ENCODE measurements around the gene CIDEB.

Gene CIDEB

DNA sequence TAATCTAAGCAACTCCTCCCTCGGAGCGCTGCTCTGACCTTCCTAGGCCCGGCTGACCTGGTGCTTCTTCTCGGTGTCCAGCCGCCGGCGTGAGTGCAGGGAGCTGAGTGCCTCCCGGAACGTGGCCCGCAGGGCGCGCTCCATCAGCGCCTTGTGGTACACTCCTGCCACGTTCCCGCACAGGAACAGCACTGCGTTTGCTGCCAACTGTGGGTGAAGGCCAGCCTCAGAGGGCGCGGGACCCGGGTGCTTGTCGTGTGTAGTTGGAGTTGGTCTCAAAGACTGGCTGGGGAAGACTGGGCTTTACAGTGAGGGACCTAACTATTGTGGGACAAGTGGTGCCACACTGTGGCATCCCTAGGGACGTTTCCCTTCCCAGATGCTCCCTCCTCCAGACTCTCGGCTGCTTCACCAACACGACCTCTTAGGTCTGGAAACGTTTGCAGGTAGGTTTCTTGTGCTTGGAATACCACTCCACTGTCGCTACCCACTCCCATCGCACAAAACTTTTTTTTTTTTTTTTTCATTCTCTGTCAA is 24.0 kb upstream of the CIDEB start:
- no peak overlapping the region for H2BK12ac ChIP-seq (ENCODE audit: low read length in 2 of 2)
- H2AK5ac ChIP-seq (ENCODE audit: low read length, severe bottlenecking) = no peak overlapping the region
- H3K4me2 ChIP-seq (ENCODE audit: low read length, poor library complexity, severe bottlenecking) = no peak overlapping the region
- no peaks in the 10 kb centered on the region for H3K79me1 ChIP-seq (replicated peaks; ENCODE audit: low read length, poor library complexity, severe bottlenecking)
- no peak overlapping the region for H2AFZ ChIP-seq (ENCODE audit: low read depth, low read length)
- H3K36me3 ChIP-seq (ENCODE audit: control insufficient read depth in 1 of 2, insufficient read depth in 2 of 2, low read depth in 1 of 2, low read length in 2 of 2) = peaks cover 0 to 3% of the 10 kb centered on the region in 2 experiments
- no peak overlapping the region for H3K4me3 ChIP-seq (ENCODE audit: insufficient read depth in 1 of 2, low read depth in 1 of 2, low read length in 2 of 2)
- H3K18ac ChIP-seq (ENCODE audit: low read depth in 1 of 2, low read length in 2 of 2) = no peak overlapping the region
- no peaks in the 10 kb centered on the region for H3K9me3 ChIP-seq (ENCODE audit: control insufficient read depth, low read length)
- H2BK5ac ChIP-seq (ENCODE audit: low read depth, low read length, poor library complexity, severe bottlenecking) = no peak overlapping the region
- H2BK15ac ChIP-seq (ENCODE audit: low read depth, poor library complexity, severe bottlenecking) = no peak overlapping the region
- H4K91ac ChIP-seq (ENCODE audit: low read length) = no peak overlapping the region
- H3K23ac ChIP-seq (ENCODE audit: low read length in 2 of 2) = no peak overlapping the region
- H3K4me1 ChIP-seq (ENCODE audit: control insufficient read depth, insufficient read depth, low read depth, low read length) = peaks cover 31% of the 10 kb centered on the region
- peak overlapping the region in 1 of 2 experiments; percentile 1 for H3K4ac ChIP-seq (ENCODE audit: low read depth in 1 of 2, low read length in 2 of 2)
- peaks cover 13 to 28% of the 10 kb centered on the region in 2 experiments for H3K27me3 ChIP-seq (ENCODE audit: control insufficient read depth in 1 of 2, insufficient read depth in 1 of 2, low read length in 2 of 2)
- DNase-seq = no peak
- WGBS = 73% methylated on average over 26 of the region's 26 CpGs
- no peak overlapping the region for H3K9ac ChIP-seq (ENCODE audit: low read length)
- no peak overlapping the region for H3K14ac ChIP-seq (ENCODE audit: low read length in 2 of 2)
- no peak overlapping the region for H3K27ac ChIP-seq (ENCODE audit: low read length, poor library complexity, severe bottlenecking)
- H2BK120ac ChIP-seq (ENCODE audit: low read depth, low read length) = no peak overlapping the region
- no peak overlapping the region for H4K8ac ChIP-seq (ENCODE audit: low read length)

DNA sequence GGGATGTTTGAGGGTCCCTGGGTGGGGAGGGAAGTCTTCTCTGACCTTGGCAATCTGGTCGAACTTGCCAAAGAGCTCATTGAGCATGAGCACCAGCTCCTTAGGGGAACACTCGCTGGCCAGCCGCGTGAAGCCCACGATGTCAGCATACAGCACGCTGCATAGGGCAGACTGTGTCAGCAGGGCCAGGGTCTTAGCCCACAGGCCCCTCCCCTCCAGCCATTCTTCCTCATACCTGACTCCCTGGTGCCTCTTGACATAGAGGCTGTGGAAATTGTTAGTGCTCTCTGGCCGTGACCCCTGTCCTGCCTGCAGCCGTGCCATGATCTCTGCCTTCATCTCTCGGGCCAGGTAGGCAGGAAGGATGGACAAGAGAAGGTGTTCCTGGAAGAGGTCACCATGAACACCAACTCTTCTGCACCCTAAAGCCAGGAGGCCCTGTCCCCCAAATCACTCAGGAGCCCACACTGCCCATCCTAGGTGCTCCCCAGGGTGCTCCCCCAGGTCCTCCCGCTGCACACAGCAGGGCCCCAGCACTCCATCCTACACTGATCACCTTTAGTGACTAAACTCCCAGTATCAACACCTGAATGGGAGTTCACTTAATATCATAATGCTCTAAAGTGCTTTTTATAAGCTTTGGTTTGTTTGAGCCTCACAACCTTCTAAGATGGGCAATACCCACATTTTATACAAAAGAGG is 23.3 kb upstream of the CIDEB start:
- no peaks in the 10 kb centered on the region for H3K9me3 ChIP-seq (ENCODE audit: control insufficient read depth, low read length)
- H2BK120ac ChIP-seq (ENCODE audit: low read depth, low read length) = no peak overlapping the region
- peak overlapping the region; percentile 6 for H4K91ac ChIP-seq (ENCODE audit: low read length)
- H2AFZ ChIP-seq (ENCODE audit: low read depth, low read length) = no peak overlapping the region
- no peak overlapping the region for H3K4ac ChIP-seq (ENCODE audit: low read depth in 1 of 2, low read length in 2 of 2)
- H4K8ac ChIP-seq (ENCODE audit: low read length) = no peak overlapping the region
- 92% methylated on average over 10 of the region's 10 CpGs for WGBS
- no peak overlapping the region for H2BK5ac ChIP-seq (ENCODE audit: low read depth, low read length, poor library complexity, severe bottlenecking)
- no peak for DNase-seq
- no peak overlapping the region for H3K27ac ChIP-seq (ENCODE audit: low read length, poor library complexity, severe bottlenecking)
- no peak overlapping the region for H2AK5ac ChIP-seq (ENCODE audit: low read length, severe bottlenecking)
- H2BK15ac ChIP-seq (ENCODE audit: low read depth, poor library complexity, severe bottlenecking) = no peak overlapping the region
- H2BK12ac ChIP-seq (ENCODE audit: low read length in 2 of 2) = no peak overlapping the region
- H3K4me1 ChIP-seq (ENCODE audit: control insufficient read depth, insufficient read depth, low read depth, low read length) = peaks cover 31% of the 10 kb centered on the region
- H3K14ac ChIP-seq (ENCODE audit: low read length in 2 of 2) = no peak overlapping the region
- peaks cover 11 to 29% of the 10 kb centered on the region in 2 experiments for H3K27me3 ChIP-seq (ENCODE audit: control insufficient read depth in 1 of 2, insufficient read depth in 1 of 2, low read length in 2 of 2)
- H3K23ac ChIP-seq (ENCODE audit: low read length in 2 of 2) = no peak overlapping the region
- no peak overlapping the region for H3K4me2 ChIP-seq (ENCODE audit: low read length, poor library complexity, severe bottlenecking)
- no peak overlapping the region for H3K9ac ChIP-seq (ENCODE audit: low read length)
- H3K36me3 ChIP-seq (ENCODE audit: control insufficient read depth in 1 of 2, insufficient read depth in 2 of 2, low read depth in 1 of 2, low read length in 2 of 2) = no peaks in the 10 kb centered on the region
- H3K18ac ChIP-seq (ENCODE audit: low read depth in 1 of 2, low read length in 2 of 2) = no peak overlapping the region
- H3K4me3 ChIP-seq (ENCODE audit: insufficient read depth in 1 of 2, low read depth in 1 of 2, low read length in 2 of 2) = no peak overlapping the region
- no peaks in the 10 kb centered on the region for H3K79me1 ChIP-seq (replicated peaks; ENCODE audit: low read length, poor library complexity, severe bottlenecking)

DNA sequence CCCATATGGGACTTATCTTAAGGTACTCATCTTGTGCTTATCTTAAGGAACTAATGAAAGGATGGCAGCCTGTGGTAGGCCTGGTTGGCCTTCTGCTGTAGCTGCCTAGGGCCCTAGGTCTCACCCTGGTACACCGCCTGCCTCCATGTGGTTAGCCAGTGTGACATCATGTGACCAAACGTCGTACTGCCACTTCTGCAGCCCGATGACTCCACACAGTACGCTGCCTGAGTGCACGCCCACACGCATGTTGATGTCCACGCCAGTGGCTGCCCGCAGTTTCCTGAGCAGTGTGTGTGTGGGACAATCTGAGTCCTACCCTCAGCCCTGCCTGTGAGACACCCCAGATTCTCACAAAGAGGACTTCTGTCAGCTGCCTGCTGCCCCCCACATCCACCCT is 22.0 kb upstream of the CIDEB start:
- Histone ChIP-seq H2AK5ac (ENCODE audit: low read length, severe bottlenecking) (no peak overlapping the region), H3K4ac (ENCODE audit: low read depth in 1 of 2, low read length in 2 of 2) (no peak overlapping the region), H2BK15ac (ENCODE audit: low read depth, poor library complexity, severe bottlenecking) (no peak overlapping the region), H3K4me1 (ENCODE audit: control insufficient read depth, insufficient read depth, low read depth, low read length) (peaks cover 17% of the 10 kb centered on the region), H3K14ac (ENCODE audit: low read length in 2 of 2) (no peak overlapping the region), H2AFZ (ENCODE audit: low read depth, low read length) (no peak overlapping the region), H3K23ac (ENCODE audit: low read length in 2 of 2) (no peak overlapping the region), H2BK12ac (ENCODE audit: low read length in 2 of 2) (no peak overlapping the region), H4K91ac (ENCODE audit: low read length) (no peak overlapping the region), H3K36me3 (ENCODE audit: control insufficient read depth in 1 of 2, insufficient read depth in 2 of 2, low read depth in 1 of 2, low read length in 2 of 2) (no peaks in the 10 kb centered on the region), H3K18ac (ENCODE audit: low read depth in 1 of 2, low read length in 2 of 2) (no peak overlapping the region), H2BK120ac (ENCODE audit: low read depth, low read length) (no peak overlapping the region), H3K9ac (ENCODE audit: low read length) (no peak overlapping the region), H2BK5ac (ENCODE audit: low read depth, low read length, poor library complexity, severe bottlenecking) (no peak overlapping the region), H3K27ac (ENCODE audit: low read length, poor library complexity, severe bottlenecking) (no peak overlapping the region), H3K9me3 (ENCODE audit: control insufficient read depth, low read length) (no peaks in the 10 kb centered on the region), H4K8ac (ENCODE audit: low read length) (no peak overlapping the region), H3K27me3 (ENCODE audit: control insufficient read depth in 1 of 2, insufficient read depth in 1 of 2, low read length in 2 of 2) (peaks cover 0 to 31% of the 10 kb centered on the region in 2 experiments), H3K79me1 (replicated peaks; ENCODE audit: low read length, poor library complexity, severe bottlenecking) (no peaks in the 10 kb centered on the region), H3K4me3 (ENCODE audit: insufficient read depth in 1 of 2, low read depth in 1 of 2, low read length in 2 of 2) (no peak overlapping the region), H3K4me2 (ENCODE audit: low read length, poor library complexity, severe bottlenecking) (no peak overlapping the region)
- DNase-seq = no peak
- 95% methylated on average over 9 of the region's 9 CpGs for WGBS

DNA sequence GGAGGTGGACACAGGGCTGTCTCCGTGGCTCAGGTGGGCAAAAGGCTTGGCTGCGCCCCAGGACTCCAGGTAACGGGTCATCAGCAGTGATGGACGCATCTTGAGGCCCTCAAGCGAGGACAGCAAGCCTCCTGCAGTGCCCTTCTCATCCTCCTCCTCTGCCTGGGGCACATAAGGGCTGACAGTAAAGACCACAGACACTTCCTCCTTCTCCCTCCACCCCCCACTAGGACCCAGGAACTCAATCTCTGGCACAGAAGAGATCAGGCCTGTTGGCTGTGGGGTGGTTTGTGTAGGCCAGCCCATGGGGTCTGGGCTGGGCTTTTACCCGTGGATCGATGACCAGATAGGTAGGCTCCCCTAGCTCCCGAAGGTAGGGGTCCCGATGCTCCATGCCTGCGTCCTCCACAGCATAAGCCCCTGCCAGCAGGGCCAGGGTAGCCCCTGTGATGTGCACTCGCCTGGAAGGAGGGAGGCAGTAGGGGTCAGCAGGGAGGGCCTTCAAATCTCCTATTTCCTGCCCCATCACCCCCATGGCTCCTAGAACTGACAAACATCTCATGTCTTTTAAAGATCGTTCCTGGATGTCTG is 21.4 kb upstream of the CIDEB start:
- Histone ChIP-seq H3K27ac (ENCODE audit: low read length, poor library complexity, severe bottlenecking) (no peak overlapping the region), H2BK12ac (ENCODE audit: low read length in 2 of 2) (no peak overlapping the region), H3K9ac (ENCODE audit: low read length) (no peak overlapping the region), H3K23ac (ENCODE audit: low read length in 2 of 2) (no peak overlapping the region), H3K14ac (ENCODE audit: low read length in 2 of 2) (no peak overlapping the region), H2BK15ac (ENCODE audit: low read depth, poor library complexity, severe bottlenecking) (no peak overlapping the region), H2AK5ac (ENCODE audit: low read length, severe bottlenecking) (no peak overlapping the region), H4K91ac (ENCODE audit: low read length) (no peak overlapping the region), H3K4me3 (ENCODE audit: insufficient read depth in 1 of 2, low read depth in 1 of 2, low read length in 2 of 2) (no peak overlapping the region), H3K27me3 (ENCODE audit: control insufficient read depth in 1 of 2, insufficient read depth in 1 of 2, low read length in 2 of 2) (peaks cover 0 to 28% of the 10 kb centered on the region in 2 experiments), H3K79me1 (replicated peaks; ENCODE audit: low read length, poor library complexity, severe bottlenecking) (no peaks in the 10 kb centered on the region), H2AFZ (ENCODE audit: low read depth, low read length) (no peak overlapping the region), H3K36me3 (ENCODE audit: control insufficient read depth in 1 of 2, insufficient read depth in 2 of 2, low read depth in 1 of 2, low read length in 2 of 2) (no peaks in the 10 kb centered on the region), H2BK5ac (ENCODE audit: low read depth, low read length, poor library complexity, severe bottlenecking) (no peak overlapping the region), H3K4me1 (ENCODE audit: control insufficient read depth, insufficient read depth, low read depth, low read length) (peaks cover 12% of the 10 kb centered on the region), H3K4ac (ENCODE audit: low read depth in 1 of 2, low read length in 2 of 2) (no peak overlapping the region), H3K4me2 (ENCODE audit: low read length, poor library complexity, severe bottlenecking) (no peak overlapping the region), H3K18ac (ENCODE audit: low read depth in 1 of 2, low read length in 2 of 2) (no peak overlapping the region), H3K9me3 (ENCODE audit: control insufficient read depth, low read length) (no peaks in the 10 kb centered on the region), H4K8ac (ENCODE audit: low read length) (no peak overlapping the region), H2BK120ac (ENCODE audit: low read depth, low read length) (no peak overlapping the region)
- WGBS = 81% methylated on average over 11 of the region's 12 CpGs
- no peak for DNase-seq
